Neural progenitor cell (in vitro differentiated cells): Measurements from ENCODE around the gene ATP7B.

Experiments used
- EZH2phosphoT487 ChIP-seq: fragments of 200-600 bp; sonication (generic); IDR thresholded peaks from 2 replicates; pipeline ENCODE4 v1.6.1; 2017; ENCODE audit warnings: antibody characterized with exemption
- TF ChIP-seq, protein P1 (sequence below): fragments of 200-600 bp; sonication (generic); IDR thresholded peaks from 2 replicates; pipeline ENCODE4 v1.5.1; 2017; ENCODE audit warnings: antibody characterized with exemption, mild to moderate bottlenecking

DNA sequence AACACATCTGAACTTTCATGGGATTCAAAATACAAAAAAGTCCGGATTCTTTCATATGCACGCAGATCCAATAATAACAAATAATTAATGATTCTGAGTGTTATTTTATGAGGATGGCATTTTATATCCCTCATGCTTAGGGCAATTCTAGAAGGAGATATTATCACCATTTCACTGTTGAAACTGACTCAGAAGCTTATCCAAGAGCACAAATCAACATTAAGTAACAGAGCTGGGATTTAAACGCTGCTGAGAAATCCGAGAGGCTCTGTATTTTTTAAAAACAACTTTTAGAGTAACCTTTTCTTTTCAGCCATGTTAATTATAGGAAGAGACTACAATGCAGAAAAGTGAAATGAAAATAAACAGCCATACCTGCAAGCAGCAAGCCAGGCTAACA lies 30.3 kb downstream of the ATP7B start:
- TF ChIP-seq, protein P1, sequence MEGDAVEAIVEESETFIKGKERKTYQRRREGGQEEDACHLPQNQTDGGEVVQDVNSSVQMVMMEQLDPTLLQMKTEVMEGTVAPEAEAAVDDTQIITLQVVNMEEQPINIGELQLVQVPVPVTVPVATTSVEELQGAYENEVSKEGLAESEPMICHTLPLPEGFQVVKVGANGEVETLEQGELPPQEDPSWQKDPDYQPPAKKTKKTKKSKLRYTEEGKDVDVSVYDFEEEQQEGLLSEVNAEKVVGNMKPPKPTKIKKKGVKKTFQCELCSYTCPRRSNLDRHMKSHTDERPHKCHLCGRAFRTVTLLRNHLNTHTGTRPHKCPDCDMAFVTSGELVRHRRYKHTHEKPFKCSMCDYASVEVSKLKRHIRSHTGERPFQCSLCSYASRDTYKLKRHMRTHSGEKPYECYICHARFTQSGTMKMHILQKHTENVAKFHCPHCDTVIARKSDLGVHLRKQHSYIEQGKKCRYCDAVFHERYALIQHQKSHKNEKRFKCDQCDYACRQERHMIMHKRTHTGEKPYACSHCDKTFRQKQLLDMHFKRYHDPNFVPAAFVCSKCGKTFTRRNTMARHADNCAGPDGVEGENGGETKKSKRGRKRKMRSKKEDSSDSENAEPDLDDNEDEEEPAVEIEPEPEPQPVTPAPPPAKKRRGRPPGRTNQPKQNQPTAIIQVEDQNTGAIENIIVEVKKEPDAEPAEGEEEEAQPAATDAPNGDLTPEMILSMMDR: no peak
- TF ChIP-seq EZH2phosphoT487: no peak
